Activated B cell treated with CpG ODN at 0.5 μM for 24 hours (primary cell): ENCODE measurements around the gene AUNIP. TPM values are rescaled to one million over a fixed set of nuclear protein-coding genes. Genes with fewer than 3 reads are reported as not detected.

Experiments
- ATAC-seq: fragments of 200-7000 bp; cut with Tn5 transposase; one replicate; pipeline ENCODE4 v1.10.0; 2021; ENCODE audit warnings: low read depth, mild to moderate bottlenecking, moderate library complexity
- CTCF ChIA-PET: fragments of 350-600 bp; sonication (Branson Sonifier 250); formaldehyde crosslinking; loops from one replicate; lab custom pipeline; 2021; ENCODE audit warnings: antibody characterized with exemption; lab: Charles Lee
- POLR2A ChIA-PET: fragments of 350-600 bp; sonication (Branson Sonifier 250); formaldehyde crosslinking; loops from one replicate; lab custom pipeline; 2021; ENCODE audit warnings: antibody characterized with exemption; lab: Charles Lee
- DNase-seq: peaks from one replicate; pipeline ENCODE4 v3.0.0; 2022
- H3K27ac Mint-ChIP-seq: one replicate; pipeline ENCODE4 v1.8.0; 2020; ENCODE audit warnings: mixed read lengths
- H3K27me3 Mint-ChIP-seq: one replicate; pipeline ENCODE4 v1.8.0; 2021; ENCODE audit warnings: mixed read lengths
- H3K36me3 Mint-ChIP-seq: one replicate; pipeline ENCODE4 v1.8.0; 2021; ENCODE audit warnings: low read depth, mixed read lengths
- H3K4me1 Mint-ChIP-seq: one replicate; pipeline ENCODE4 v1.8.0; 2021; ENCODE audit warnings: mixed read lengths
- H3K4me3 Mint-ChIP-seq: one replicate; pipeline ENCODE4 v1.8.0; 2020; ENCODE audit warnings: mild to moderate bottlenecking, mixed read lengths
- H3K9me3 Mint-ChIP-seq: one replicate; pipeline ENCODE4 v1.8.0; 2020; ENCODE audit warnings: mixed read lengths
- intact Hi-C: fragments of 100-400 bp; cut with micrococcal nuclease; formaldehyde crosslinking; loops from one replicate; pipeline ENCODE4 v1.15.1; 2024
- total RNA-seq: library from RNA; stranded (reverse); gene quantifications from 2 replicates; pipeline ENCODE4 v1.2.3, GENCODE V29; 2022
- TF ChIP-seq, protein P1 (sequence below): fragments of 200-600 bp; IDR thresholded peaks from one replicate; pipeline ENCODE4 v1.8.0; 2022; ENCODE audit warnings: antibody characterized with exemption, mild to moderate bottlenecking

Gene AUNIP
- total RNA-seq, 1 donor from 2014 or later, result 0.42 TPM

DNA sequence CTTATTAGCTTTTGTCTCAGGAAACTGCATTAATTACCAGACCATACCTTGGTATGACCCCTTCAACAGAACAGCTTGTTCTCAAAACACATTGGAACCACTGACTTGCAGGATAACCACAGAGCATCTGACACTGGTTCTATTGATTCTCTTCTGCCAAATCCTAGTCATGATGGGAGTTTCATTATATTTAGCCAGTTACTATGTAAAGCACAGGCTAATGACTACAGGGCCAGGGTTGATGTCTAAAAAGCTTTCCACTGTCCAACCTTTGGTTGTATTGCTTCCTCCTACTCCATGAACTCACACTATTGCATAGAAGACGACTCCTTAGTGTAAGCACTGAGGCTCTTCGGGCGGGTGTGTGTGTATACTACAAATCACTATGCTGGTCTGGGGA is 43.2 kb upstream of the AUNIP start:
- Mint-ChIP-seq H3K9me3 (no peaks in the 10 kb centered on the region), H3K27ac (no peak overlapping the region), H3K27me3 (no peaks in the 10 kb centered on the region), H3K36me3 (peaks cover 25% of the 10 kb centered on the region), H3K4me3 (no peak overlapping the region), H3K4me1 (peaks cover 15% of the 10 kb centered on the region)
- POLR2A ChIA-PET, result interaction anchor here (1.0 kb wide), 1 partner anchor 95 kb away, joined by 3 read pairs; the partner anchor contains the start of gene PAFAH2
- intact Hi-C loops, result no loop called here
- CTCF ChIA-PET, result no interaction called here
- TF ChIP-seq, protein P1, sequence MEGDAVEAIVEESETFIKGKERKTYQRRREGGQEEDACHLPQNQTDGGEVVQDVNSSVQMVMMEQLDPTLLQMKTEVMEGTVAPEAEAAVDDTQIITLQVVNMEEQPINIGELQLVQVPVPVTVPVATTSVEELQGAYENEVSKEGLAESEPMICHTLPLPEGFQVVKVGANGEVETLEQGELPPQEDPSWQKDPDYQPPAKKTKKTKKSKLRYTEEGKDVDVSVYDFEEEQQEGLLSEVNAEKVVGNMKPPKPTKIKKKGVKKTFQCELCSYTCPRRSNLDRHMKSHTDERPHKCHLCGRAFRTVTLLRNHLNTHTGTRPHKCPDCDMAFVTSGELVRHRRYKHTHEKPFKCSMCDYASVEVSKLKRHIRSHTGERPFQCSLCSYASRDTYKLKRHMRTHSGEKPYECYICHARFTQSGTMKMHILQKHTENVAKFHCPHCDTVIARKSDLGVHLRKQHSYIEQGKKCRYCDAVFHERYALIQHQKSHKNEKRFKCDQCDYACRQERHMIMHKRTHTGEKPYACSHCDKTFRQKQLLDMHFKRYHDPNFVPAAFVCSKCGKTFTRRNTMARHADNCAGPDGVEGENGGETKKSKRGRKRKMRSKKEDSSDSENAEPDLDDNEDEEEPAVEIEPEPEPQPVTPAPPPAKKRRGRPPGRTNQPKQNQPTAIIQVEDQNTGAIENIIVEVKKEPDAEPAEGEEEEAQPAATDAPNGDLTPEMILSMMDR, result no peak
- ATAC-seq (no peak), DNase-seq (no peak)

DNA sequence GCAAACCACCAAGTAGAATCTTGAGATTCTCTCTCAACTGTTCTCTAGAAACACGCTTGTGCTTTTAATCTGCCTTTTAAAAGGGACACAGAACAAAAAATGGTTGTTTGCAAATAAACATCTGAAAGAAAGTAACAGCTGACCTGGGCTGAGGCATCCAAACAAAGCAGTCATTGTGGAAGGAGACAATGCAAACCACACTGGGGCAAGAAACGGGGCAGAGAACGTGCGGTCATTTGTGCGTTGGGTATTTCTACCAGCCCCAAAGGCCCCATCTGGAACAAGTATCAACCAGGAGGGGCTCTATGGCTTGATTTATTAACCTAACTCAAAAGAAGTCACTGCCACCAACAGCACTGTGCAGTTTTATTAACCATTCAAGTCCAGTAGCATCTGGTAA is 41.0 kb upstream of the AUNIP start:
- peaks cover 25% of the 10 kb centered on the region for H3K36me3 Mint-ChIP-seq
- intact Hi-C loops, result no loop called here
- peaks cover 16% of the 10 kb centered on the region for H3K4me1 Mint-ChIP-seq
- H3K9me3 Mint-ChIP-seq, result no peaks in the 10 kb centered on the region
- no peak overlapping the region for H3K27ac Mint-ChIP-seq
- H3K4me3 Mint-ChIP-seq, result no peak overlapping the region
- TF ChIP-seq, protein P1, result no peak
- DNase-seq (no peak), ATAC-seq (no peak)
- no peaks in the 10 kb centered on the region for H3K27me3 Mint-ChIP-seq
- ChIA-PET CTCF (interaction anchor here (1.8 kb wide), 1 partner anchor 97 kb away, joined by 6 read pairs; the partner anchor contains the start of gene PAFAH2), POLR2A (interaction anchor here (0.6 kb wide), 1 partner anchor 30 kb away, joined by 9 read pairs; no protein-coding TSS in a partner anchor)

DNA sequence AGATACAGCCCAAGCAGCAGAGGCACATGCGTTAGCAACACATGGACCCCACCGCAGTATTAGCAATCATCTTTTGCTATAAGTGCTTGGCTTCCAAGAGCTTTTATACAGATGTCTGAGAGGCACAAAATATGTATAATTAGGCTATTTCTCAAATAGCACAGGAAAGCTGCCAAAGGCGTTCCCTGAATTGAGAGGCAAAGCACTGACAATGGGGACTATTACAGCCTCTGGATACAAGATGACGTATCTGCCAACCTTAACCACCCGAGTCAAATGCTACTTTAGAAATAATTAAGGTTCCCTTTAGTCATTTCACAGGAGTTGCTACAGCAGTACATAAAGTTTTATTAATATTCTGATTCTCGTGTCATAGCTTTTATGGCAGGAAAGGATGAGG is 40.5 kb upstream of the AUNIP start:
- Mint-ChIP-seq H3K9me3 (no peaks in the 10 kb centered on the region), H3K27me3 (no peaks in the 10 kb centered on the region), H3K4me3 (no peak overlapping the region), H3K4me1 (peaks cover 13% of the 10 kb centered on the region), H3K27ac (no peak overlapping the region), H3K36me3 (peaks cover 25% of the 10 kb centered on the region)
- ATAC-seq (no peak), DNase-seq (no peak)
- POLR2A ChIA-PET, result interaction anchor here (0.6 kb wide), 1 partner anchor 30 kb away, joined by 9 read pairs; no protein-coding TSS in a partner anchor
- TF ChIP-seq, protein P1, result no peak
- intact Hi-C loops, result no loop called here
- CTCF ChIA-PET, result interaction anchor here (1.8 kb wide), 1 partner anchor 98 kb away, joined by 6 read pairs; the partner anchor contains the start of gene PAFAH2

DNA sequence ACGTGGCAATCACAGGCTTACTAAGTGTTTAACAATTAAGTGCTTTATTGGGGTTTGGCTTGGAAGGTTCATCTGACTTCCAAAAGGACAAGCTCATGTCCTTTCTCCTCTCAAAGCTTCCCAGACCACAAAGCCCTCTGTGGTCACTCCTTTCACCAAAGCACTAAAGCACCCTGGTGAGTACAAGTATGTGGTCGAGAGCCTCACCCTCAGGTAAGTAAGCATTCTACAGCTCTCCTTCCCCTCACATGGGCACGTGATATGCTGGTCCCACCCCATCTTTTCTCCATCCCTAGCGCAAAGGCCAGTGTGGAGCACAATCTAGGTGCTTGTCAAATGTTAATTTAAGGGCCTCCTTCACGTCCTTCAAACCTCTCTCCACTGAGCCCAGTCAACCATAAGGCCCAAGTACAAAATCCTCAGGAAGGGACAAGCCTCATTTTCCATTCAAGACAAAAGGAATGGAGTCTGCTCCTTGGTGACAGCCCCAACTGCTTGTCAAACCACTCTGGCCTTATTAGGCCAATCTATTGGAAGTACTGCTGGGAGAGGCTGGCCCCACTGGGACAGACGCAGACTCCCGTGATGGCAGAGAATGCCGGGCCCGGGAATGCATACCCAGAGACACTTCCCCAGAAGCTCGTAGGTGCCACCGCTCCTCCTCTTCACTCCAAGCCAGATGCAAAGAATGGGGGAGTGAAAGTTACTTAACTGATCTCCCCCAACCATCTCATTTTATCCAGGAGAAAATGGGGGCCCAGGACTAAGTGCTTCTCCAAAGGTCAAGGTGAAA is 39.2 kb upstream of the AUNIP start:
- TF ChIP-seq, protein P1, result no peak
- H3K4me3 Mint-ChIP-seq, result no peak overlapping the region
- DNase-seq (no peak), ATAC-seq (no peak)
- ChIA-PET POLR2A (interaction anchor here (0.5 to 0.6 kb wide), 2 partner anchors 26 to 79 kb away, joined by 6 to 8 read pairs; no protein-coding TSS in a partner anchor), CTCF (interaction anchor here (4.3 kb wide), 1 partner anchor 99 kb away, joined by 94 read pairs; the partner anchor contains the start of gene PAFAH2)
- H3K27me3 Mint-ChIP-seq, result no peaks in the 10 kb centered on the region
- H3K36me3 Mint-ChIP-seq, result peaks cover 25% of the 10 kb centered on the region
- intact Hi-C loops, result no loop called here
- no peaks in the 10 kb centered on the region for H3K9me3 Mint-ChIP-seq
- peaks cover 7% of the 10 kb centered on the region for H3K4me1 Mint-ChIP-seq
- H3K27ac Mint-ChIP-seq, result no peak overlapping the region

DNA sequence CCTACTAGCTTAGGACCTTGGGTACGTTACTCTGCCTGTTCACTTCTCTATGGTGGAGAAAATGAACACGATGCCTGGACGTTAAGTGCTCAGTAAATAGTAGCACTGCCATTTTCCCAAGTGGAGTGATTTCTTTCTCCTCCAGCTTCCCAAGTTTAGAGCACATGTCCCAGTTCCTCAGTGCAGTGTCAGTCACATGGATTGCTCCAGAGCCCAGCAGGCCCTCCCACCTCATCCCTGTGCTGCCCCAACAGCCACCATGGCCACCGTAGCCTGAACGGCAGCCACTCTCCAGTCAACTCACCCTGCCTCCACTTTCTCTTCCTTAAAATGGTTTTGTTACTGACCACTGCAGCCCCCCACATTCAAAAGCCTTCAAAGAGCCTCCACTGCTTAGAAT is 38.5 kb upstream of the AUNIP start:
- Mint-ChIP-seq H3K27me3 (no peaks in the 10 kb centered on the region), H3K4me3 (no peak overlapping the region), H3K4me1 (peaks cover 7% of the 10 kb centered on the region), H3K27ac (no peak overlapping the region), H3K36me3 (peaks cover 24% of the 10 kb centered on the region), H3K9me3 (no peaks in the 10 kb centered on the region)
- intact Hi-C loops, result no loop called here
- DNase-seq (no peak), ATAC-seq (no peak)
- POLR2A ChIA-PET, result interaction anchor here (0.6 to 0.9 kb wide), 3 partner anchors 26 to 266 kb away, joined by 3 to 8 read pairs (median 5); partner anchors contain the start of gene PAFAH2
- TF ChIP-seq, protein P1, result no peak
- CTCF ChIA-PET, result interaction anchor here (4.3 kb wide), 1 partner anchor 100 kb away, joined by 94 read pairs; the partner anchor contains the start of gene PAFAH2
